Liver (tissue), 9 donors: ENCODE measurements around the gene BTF3L4. TPM values are rescaled to one million over a fixed set of nuclear protein-coding genes. Genes with fewer than 3 reads are reported as not detected.

Experiments
- DNase-seq: peaks from one replicate; pipeline ENCODE4 v3.0.0-alpha.2; 2017; ENCODE audit warnings: low spot score
- H3K27ac ChIP-seq, 2 donors: one replicate each; pipeline ENCODE4 v1.7.0; 2013; ENCODE audit warnings: inconsistent platforms in 2 of 2, low read length in 2 of 2, control low read depth in 1 of 2, low read depth in 1 of 2, mild to moderate bottlenecking in 1 of 2
- H3K27me3 ChIP-seq, 4 donors: one replicate each; pipeline versions ENCODE4 v1.6.1 to v1.7.0; 2013; ENCODE audit warnings: low read length in 3 of 4, inconsistent platforms in 1 of 4, mild to moderate bottlenecking in 1 of 4, moderate library complexity in 1 of 4; ENCODE audit not compliant: control insufficient read depth in 4 of 4, insufficient read depth in 4 of 4
- H3K36me3 ChIP-seq, 4 donors: one replicate each; pipeline versions ENCODE4 v1.6.1 to v1.7.0; 2013; ENCODE audit warnings: low read length in 3 of 4, mild to moderate bottlenecking in 3 of 4, low read depth in 1 of 4, moderate library complexity in 1 of 4; ENCODE audit not compliant: control insufficient read depth in 4 of 4, insufficient read depth in 3 of 4
- H3K4me1 ChIP-seq, 4 donors: one replicate each; pipeline versions ENCODE4 v1.6.1 to v1.7.0; 2013; ENCODE audit warnings: low read length in 3 of 4, mild to moderate bottlenecking in 3 of 4, moderate library complexity in 1 of 4; ENCODE audit not compliant: control insufficient read depth in 4 of 4, insufficient read depth in 4 of 4
- H3K4me3 ChIP-seq, 3 donors: one replicate each; pipeline versions ENCODE4 v1.6.1 to v1.7.0; 2013; ENCODE audit warnings: low read length in 3 of 3, control low read depth in 1 of 3, low read depth in 1 of 3, mild to moderate bottlenecking in 1 of 3
- H3K9ac ChIP-seq, 2 donors: one replicate each; pipeline ENCODE4 v1.7.0; 2013; ENCODE audit warnings: low read length in 2 of 2, mild to moderate bottlenecking in 2 of 2, moderate library complexity in 2 of 2, control low read depth in 1 of 2, low read depth in 1 of 2
- H3K9me3 ChIP-seq, 4 donors: one replicate each; pipeline versions ENCODE4 v1.6.1 to v1.7.0; 2013; ENCODE audit warnings: low read length in 3 of 4; ENCODE audit not compliant: control insufficient read depth in 4 of 4
- EGR1 ChIP-seq, 2 donors: IDR thresholded peaks; 2 replicates each; pipeline ENCODE4 v1.6.1; 2016 to 2018; ENCODE audit warnings: antibody characterized with exemption in 2 of 2, low read depth in 2 of 2
- FOXA1 ChIP-seq: IDR thresholded peaks from 2 replicates; pipeline ENCODE4 v1.6.1; 2016; ENCODE audit warnings: antibody characterized with exemption
- FOXA2 ChIP-seq: IDR thresholded peaks from 2 replicates; pipeline ENCODE4 v1.6.1; 2016; ENCODE audit warnings: antibody characterized with exemption
- GABPA ChIP-seq, 2 donors: IDR thresholded peaks in 1 of 2; conservative IDR thresholded peaks in 1 of 2; 2 replicates each; pipeline ENCODE4 v1.6.1; 2016; ENCODE audit warnings: antibody characterized with exemption in 2 of 2, mild to moderate bottlenecking in 1 of 2, moderate library complexity in 1 of 2
- HNF4A ChIP-seq, 2 donors: conservative IDR thresholded peaks; 2 replicates each; pipeline ENCODE4 v1.6.1; 2016; ENCODE audit warnings: antibody characterized with exemption in 2 of 2, mild to moderate bottlenecking in 2 of 2
- HNF4G ChIP-seq: IDR thresholded peaks from 2 replicates; pipeline ENCODE4 v1.6.1; 2016; ENCODE audit warnings: antibody characterized with exemption
- JUND ChIP-seq, 2 donors: IDR thresholded peaks; 2 replicates each; pipeline ENCODE4 v1.6.1; 2016; ENCODE audit warnings: antibody characterized with exemption in 2 of 2
- NR2F2 ChIP-seq: IDR thresholded peaks from 2 replicates; pipeline ENCODE4 v1.6.1; 2016; ENCODE audit warnings: antibody characterized with exemption
- RAD21 ChIP-seq, 2 donors: IDR thresholded peaks; 2 replicates each; pipeline ENCODE4 v1.6.1; 2016; ENCODE audit warnings: antibody characterized with exemption in 2 of 2, mild to moderate bottlenecking in 2 of 2
- RXRA ChIP-seq, 2 donors: IDR thresholded peaks; 2 replicates each; pipeline ENCODE4 v1.6.1; 2017 to 2018; ENCODE audit warnings: antibody characterized with exemption in 2 of 2, mild to moderate bottlenecking in 1 of 2
- SP1 ChIP-seq: IDR thresholded peaks from 2 replicates; pipeline ENCODE4 v1.6.1; 2018; ENCODE audit warnings: antibody characterized with exemption, mild to moderate bottlenecking
- TAF1 ChIP-seq: conservative IDR thresholded peaks from 2 replicates; pipeline ENCODE4 v1.6.1; 2016; ENCODE audit warnings: antibody characterized with exemption, mild to moderate bottlenecking
- YY1 ChIP-seq: IDR thresholded peaks from 2 replicates; pipeline ENCODE4 v1.6.1; 2016; ENCODE audit warnings: antibody characterized with exemption, mild to moderate bottlenecking
- WGBS: extraction: QIAGEN DNeasy Blood & Tissue Kit; methylation state at CpG from one replicate; pipeline ENCODE4 v1.1.7; 2013; 5-methylcytosine and 5-hydroxymethylcytosine counted together
- polyA plus RNA-seq, 2 donors: library from polyadenylated mRNA; stranded (reverse) in 1 of 2; unstranded in 1 of 2; fragments of 200-250 nt in 1 of 2; fragments of >200 nt in 1 of 2; fragmentation: Nextera tagmentation in 1 of 2; extraction: Ambion mirVana in 1 of 2; gene quantifications; one replicate each; pipeline versions ENCODE4 v1.2.1 to v1.2.3, GENCODE V29; 2013 to 2015
- total RNA-seq, 2 donors: library from RNA; depleted of rRNA; stranded (reverse); fragments of >200 nt; gene quantifications; one replicate each; pipeline ENCODE4 v1.2.3, GENCODE V29; 2014
- TF ChIP-seq, protein P1 (sequence below): IDR thresholded peaks from 2 replicates; pipeline ENCODE4 v1.6.1; 2016; ENCODE audit warnings: antibody characterized with exemption, mild to moderate bottlenecking
- TF ChIP-seq, protein P2 (sequence below): IDR thresholded peaks from 2 replicates; pipeline ENCODE4 v1.6.1; 2016; ENCODE audit warnings: antibody characterized with exemption
- TF ChIP-seq, protein P3 (sequence below): IDR thresholded peaks from 2 replicates; pipeline ENCODE4 v1.6.1; 2016; ENCODE audit warnings: antibody characterized with exemption
- TF ChIP-seq, protein P4 (sequence below): fragments of 150-350 bp; IDR thresholded peaks from 2 replicates; pipeline ENCODE4 v1.5.1; 2017; ENCODE audit warnings: improper control_type of control experiment, low read depth, low read length; ENCODE audit not compliant: missing input control
- TF ChIP-seq, protein P5 (sequence below): IDR thresholded peaks from 2 replicates; pipeline ENCODE4 v1.6.1; 2016; ENCODE audit warnings: antibody characterized with exemption
- donor health status: healthy.
- donor health status: healthy.
- donor health status: healthy.
- donor health status: healthy.
- donor health status: healthy.

BTF3L4 gene
- total and polyA plus RNA-seq, 4 donors, result 13.4 to 33.3 (median 18.5) TPM

DNA sequence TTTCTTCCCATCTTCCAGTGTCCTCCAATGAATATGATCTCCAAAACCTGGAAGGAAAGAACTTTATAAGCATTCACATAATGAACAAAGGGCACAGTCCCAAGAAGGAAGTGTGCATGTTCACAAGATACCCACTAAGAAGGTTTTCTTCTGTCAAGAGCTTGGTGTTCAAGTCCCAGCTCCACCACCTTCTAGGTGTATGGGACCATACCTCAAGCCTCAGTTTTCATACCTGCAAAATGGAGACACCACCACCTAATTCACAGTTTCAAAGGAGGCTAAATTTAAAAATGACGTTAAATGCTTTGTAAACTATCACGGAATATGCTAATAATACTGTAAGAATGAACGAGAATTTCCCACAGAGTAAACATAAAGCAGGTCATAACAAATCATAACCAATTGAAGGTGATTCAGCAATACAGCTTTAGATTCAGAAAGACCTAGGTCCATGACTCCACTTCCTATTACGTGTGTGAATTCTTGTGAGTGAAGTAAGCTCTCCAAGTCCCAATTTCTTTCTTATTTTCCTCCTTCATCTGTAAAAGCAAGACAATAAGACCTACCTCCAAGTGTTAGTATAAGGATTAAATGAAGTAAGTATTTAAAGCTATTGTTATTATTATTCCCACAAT, 14.4 kb upstream of the BTF3L4 start:
- Histone ChIP-seq H3K27me3 (no peaks in the 10 kb centered on the region), H3K4me3 (no peak overlapping the region), H3K4me1 (peaks cover 6 to 9% (median 7%) of the 10 kb centered on the region in 4 donors), H3K27ac (no peak overlapping the region), H3K9me3 (no peaks in the 10 kb centered on the region), H3K9ac (no peak overlapping the region), H3K36me3 (peaks cover 2 to 10% (median 6%) of the 10 kb centered on the region in 4 donors)
- DNase-seq, result no peak
- 97% methylated on average over 4 of the region's 4 CpGs for WGBS
- no peak for TF ChIP-seq GABPA (IDR thresholded peaks at IDR 0.05 in 1 of 2, conservative IDR thresholded peaks at IDR 0.05 in 1 of 2)
- TF ChIP-seq, protein P1, sequence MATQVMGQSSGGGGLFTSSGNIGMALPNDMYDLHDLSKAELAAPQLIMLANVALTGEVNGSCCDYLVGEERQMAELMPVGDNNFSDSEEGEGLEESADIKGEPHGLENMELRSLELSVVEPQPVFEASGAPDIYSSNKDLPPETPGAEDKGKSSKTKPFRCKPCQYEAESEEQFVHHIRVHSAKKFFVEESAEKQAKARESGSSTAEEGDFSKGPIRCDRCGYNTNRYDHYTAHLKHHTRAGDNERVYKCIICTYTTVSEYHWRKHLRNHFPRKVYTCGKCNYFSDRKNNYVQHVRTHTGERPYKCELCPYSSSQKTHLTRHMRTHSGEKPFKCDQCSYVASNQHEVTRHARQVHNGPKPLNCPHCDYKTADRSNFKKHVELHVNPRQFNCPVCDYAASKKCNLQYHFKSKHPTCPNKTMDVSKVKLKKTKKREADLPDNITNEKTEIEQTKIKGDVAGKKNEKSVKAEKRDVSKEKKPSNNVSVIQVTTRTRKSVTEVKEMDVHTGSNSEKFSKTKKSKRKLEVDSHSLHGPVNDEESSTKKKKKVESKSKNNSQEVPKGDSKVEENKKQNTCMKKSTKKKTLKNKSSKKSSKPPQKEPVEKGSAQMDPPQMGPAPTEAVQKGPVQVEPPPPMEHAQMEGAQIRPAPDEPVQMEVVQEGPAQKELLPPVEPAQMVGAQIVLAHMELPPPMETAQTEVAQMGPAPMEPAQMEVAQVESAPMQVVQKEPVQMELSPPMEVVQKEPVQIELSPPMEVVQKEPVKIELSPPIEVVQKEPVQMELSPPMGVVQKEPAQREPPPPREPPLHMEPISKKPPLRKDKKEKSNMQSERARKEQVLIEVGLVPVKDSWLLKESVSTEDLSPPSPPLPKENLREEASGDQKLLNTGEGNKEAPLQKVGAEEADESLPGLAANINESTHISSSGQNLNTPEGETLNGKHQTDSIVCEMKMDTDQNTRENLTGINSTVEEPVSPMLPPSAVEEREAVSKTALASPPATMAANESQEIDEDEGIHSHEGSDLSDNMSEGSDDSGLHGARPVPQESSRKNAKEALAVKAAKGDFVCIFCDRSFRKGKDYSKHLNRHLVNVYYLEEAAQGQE, result no peak
- TF ChIP-seq, protein P2, sequence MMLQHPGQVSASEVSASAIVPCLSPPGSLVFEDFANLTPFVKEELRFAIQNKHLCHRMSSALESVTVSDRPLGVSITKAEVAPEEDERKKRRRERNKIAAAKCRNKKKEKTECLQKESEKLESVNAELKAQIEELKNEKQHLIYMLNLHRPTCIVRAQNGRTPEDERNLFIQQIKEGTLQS, result no peak
- no peak for TF ChIP-seq JUND (IDR thresholded peaks at IDR 0.05)
- TF ChIP-seq, protein P3, sequence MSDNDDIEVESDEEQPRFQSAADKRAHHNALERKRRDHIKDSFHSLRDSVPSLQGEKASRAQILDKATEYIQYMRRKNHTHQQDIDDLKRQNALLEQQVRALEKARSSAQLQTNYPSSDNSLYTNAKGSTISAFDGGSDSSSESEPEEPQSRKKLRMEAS, result no peak
- TF ChIP-seq RAD21 (IDR thresholded peaks at IDR 0.05), result no peak
- no peak for TF ChIP-seq HNF4A (conservative IDR thresholded peaks at IDR 0.05)
- no peak for TF ChIP-seq HNF4G
- no peak for TF ChIP-seq FOXA2
- TF ChIP-seq SP1, result no peak
- TF ChIP-seq FOXA1, result no peak
- no peak for TF ChIP-seq YY1
- TF ChIP-seq NR2F2, result no peak
- no peak for TF ChIP-seq TAF1
- TF ChIP-seq, protein P4, sequence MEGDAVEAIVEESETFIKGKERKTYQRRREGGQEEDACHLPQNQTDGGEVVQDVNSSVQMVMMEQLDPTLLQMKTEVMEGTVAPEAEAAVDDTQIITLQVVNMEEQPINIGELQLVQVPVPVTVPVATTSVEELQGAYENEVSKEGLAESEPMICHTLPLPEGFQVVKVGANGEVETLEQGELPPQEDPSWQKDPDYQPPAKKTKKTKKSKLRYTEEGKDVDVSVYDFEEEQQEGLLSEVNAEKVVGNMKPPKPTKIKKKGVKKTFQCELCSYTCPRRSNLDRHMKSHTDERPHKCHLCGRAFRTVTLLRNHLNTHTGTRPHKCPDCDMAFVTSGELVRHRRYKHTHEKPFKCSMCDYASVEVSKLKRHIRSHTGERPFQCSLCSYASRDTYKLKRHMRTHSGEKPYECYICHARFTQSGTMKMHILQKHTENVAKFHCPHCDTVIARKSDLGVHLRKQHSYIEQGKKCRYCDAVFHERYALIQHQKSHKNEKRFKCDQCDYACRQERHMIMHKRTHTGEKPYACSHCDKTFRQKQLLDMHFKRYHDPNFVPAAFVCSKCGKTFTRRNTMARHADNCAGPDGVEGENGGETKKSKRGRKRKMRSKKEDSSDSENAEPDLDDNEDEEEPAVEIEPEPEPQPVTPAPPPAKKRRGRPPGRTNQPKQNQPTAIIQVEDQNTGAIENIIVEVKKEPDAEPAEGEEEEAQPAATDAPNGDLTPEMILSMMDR, result no peak
- no peak for TF ChIP-seq EGR1 (IDR thresholded peaks at IDR 0.05; ENCODE audit: low read depth in 2 of 2)
- TF ChIP-seq RXRA (IDR thresholded peaks at IDR 0.05), result no peak
- TF ChIP-seq, protein P5, sequence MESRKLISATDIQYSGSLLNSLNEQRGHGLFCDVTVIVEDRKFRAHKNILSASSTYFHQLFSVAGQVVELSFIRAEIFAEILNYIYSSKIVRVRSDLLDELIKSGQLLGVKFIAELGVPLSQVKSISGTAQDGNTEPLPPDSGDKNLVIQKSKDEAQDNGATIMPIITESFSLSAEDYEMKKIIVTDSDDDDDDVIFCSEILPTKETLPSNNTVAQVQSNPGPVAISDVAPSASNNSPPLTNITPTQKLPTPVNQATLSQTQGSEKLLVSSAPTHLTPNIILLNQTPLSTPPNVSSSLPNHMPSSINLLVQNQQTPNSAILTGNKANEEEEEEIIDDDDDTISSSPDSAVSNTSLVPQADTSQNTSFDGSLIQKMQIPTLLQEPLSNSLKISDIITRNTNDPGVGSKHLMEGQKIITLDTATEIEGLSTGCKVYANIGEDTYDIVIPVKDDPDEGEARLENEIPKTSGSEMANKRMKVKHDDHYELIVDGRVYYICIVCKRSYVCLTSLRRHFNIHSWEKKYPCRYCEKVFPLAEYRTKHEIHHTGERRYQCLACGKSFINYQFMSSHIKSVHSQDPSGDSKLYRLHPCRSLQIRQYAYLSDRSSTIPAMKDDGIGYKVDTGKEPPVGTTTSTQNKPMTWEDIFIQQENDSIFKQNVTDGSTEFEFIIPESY, result no peak
